ENCODE results near the gene SYNC.

DNA sequence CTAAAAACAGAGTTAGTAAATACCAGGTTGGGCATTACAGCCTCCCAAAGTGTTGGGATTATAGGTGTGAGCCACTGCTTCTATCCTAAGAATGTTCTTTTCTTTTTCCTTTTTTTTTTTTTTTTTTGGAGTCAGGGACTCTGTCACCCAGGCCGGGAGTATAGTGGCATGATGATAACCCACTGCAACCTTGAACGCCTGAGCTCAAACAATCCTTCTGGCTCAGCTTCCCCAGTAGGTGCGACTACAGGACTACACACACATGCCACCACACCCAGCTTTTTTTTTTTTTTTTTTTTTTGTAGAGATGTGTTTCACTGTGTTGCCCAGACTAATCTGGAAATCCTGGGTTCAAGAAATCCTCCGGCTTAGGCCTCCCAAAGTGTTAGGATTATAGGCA lies 58.1 kb downstream of the SYNC start:
- TF ChIP-seq, protein P1, sequence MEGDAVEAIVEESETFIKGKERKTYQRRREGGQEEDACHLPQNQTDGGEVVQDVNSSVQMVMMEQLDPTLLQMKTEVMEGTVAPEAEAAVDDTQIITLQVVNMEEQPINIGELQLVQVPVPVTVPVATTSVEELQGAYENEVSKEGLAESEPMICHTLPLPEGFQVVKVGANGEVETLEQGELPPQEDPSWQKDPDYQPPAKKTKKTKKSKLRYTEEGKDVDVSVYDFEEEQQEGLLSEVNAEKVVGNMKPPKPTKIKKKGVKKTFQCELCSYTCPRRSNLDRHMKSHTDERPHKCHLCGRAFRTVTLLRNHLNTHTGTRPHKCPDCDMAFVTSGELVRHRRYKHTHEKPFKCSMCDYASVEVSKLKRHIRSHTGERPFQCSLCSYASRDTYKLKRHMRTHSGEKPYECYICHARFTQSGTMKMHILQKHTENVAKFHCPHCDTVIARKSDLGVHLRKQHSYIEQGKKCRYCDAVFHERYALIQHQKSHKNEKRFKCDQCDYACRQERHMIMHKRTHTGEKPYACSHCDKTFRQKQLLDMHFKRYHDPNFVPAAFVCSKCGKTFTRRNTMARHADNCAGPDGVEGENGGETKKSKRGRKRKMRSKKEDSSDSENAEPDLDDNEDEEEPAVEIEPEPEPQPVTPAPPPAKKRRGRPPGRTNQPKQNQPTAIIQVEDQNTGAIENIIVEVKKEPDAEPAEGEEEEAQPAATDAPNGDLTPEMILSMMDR (IDR thresholded peaks at IDR 0.05) = no peak
- no peak for TF ChIP-seq POLR2A (IDR thresholded peaks at IDR 0.05)

Data from testis (tissue), 2 donors.